ENCODE measurements around the gene DNM3.

The DNM3 gene

GRCh38 chr1:171999756-172000155 is 158.5 kb downstream of the DNM3 start:
- ChIA-PET POLR2A (no interaction called here), CTCF (interaction anchor here (0.5 to 1.2 kb wide), 4 partner anchors 13 to 402 kb away, joined by 3 to 5 read pairs (median 4); no protein-coding TSS in a partner anchor)
- no peaks in the 10 kb centered on the region for H3K36me3 ChIP-seq (ENCODE audit: control insufficient read depth in 2 of 2, insufficient read depth in 1 of 2, low read length in 2 of 2)
- H3K4me3 ChIP-seq (ENCODE audit: low read depth, low read length), result no peak overlapping the region
- TF ChIP-seq ZNF701 (tag by site-specific recombination; IDR thresholded peaks at IDR 0.05), result no peak
- no peak for TF ChIP-seq TRIM28 (IDR thresholded peaks at IDR 0.05; ENCODE audit: borderline replicate concordance, low read length)
- TF ChIP-seq ZNF514 (tag by site-specific recombination; IDR thresholded peaks at IDR 0.05), result no peak
- TF ChIP-seq CTCF (tag by site-specific recombination; IDR thresholded peaks at IDR 0.05), result no peak
- no peak for TF ChIP-seq ZNF274 (IDR thresholded peaks at IDR 0.05; ENCODE audit: low read length)
- no peak for TF ChIP-seq ZNF274 (tag by site-specific recombination; IDR thresholded peaks at IDR 0.05; ENCODE audit: borderline replicate concordance)
- no peak for TF ChIP-seq ZNF596 (tag by site-specific recombination; IDR thresholded peaks at IDR 0.05)
- TF ChIP-seq ZNF133 (tag by site-specific recombination; IDR thresholded peaks at IDR 0.05), result no peak
- no peak overlapping the region for H3K27ac ChIP-seq (ENCODE audit: extremely low read depth, low read depth, low read length)
- H3K9me3 ChIP-seq (ENCODE audit: control insufficient read depth, insufficient read depth, low read depth, low read length), result no peaks in the 10 kb centered on the region
- no peaks in the 10 kb centered on the region for H3K4me1 ChIP-seq (ENCODE audit: control insufficient read depth, insufficient read depth, low read length)

- ChIA-PET CTCF (interaction anchor here (1.0 kb wide), 1 partner anchor 443 kb away, joined by 3 read pairs; no protein-coding TSS in a partner anchor), POLR2A (no interaction called here)
- Histone ChIP-seq H3K4me3 (ENCODE audit: low read depth, low read length) (no peak overlapping the region), H3K36me3 (ENCODE audit: control insufficient read depth in 2 of 2, insufficient read depth in 1 of 2, low read length in 2 of 2) (no peaks in the 10 kb centered on the region), H3K4me1 (ENCODE audit: control insufficient read depth, insufficient read depth, low read length) (no peaks in the 10 kb centered on the region), H3K27ac (ENCODE audit: extremely low read depth, low read depth, low read length) (no peak overlapping the region), H3K9me3 (ENCODE audit: control insufficient read depth, insufficient read depth, low read depth, low read length) (no peaks in the 10 kb centered on the region)
- no peak for TF ChIP-seq ZNF626 (tag by site-specific recombination; IDR thresholded peaks at IDR 0.05)
- no peak for TF ChIP-seq ZNF140 (tag by site-specific recombination; IDR thresholded peaks at IDR 0.05)
- TF ChIP-seq ZNF391 (tag by site-specific recombination; IDR thresholded peaks at IDR 0.05; ENCODE audit: borderline replicate concordance, low read depth), result no peak
- TF ChIP-seq ZNF701 (tag by site-specific recombination; IDR thresholded peaks at IDR 0.05), result no peak
- no peak for TF ChIP-seq ZNF558 (tag by site-specific recombination; IDR thresholded peaks at IDR 0.05)
- no peak for TF ChIP-seq ZNF555 (tag by site-specific recombination; conservative IDR thresholded peaks at IDR 0.05)
- TF ChIP-seq ZNF48 (tag by site-specific recombination; IDR thresholded peaks at IDR 0.05), result no peak
- TF ChIP-seq ZNF280C (tag by site-specific recombination; IDR thresholded peaks at IDR 0.05), result no peak
- TF ChIP-seq ZFP41 (tag by site-specific recombination; IDR thresholded peaks at IDR 0.05; ENCODE audit: borderline replicate concordance), result no peak
- TF ChIP-seq ZNF121 (tag by site-specific recombination; IDR thresholded peaks at IDR 0.05), result no peak
- TF ChIP-seq ZNF585B (tag by site-specific recombination; IDR thresholded peaks at IDR 0.05), result no peak
- no peak for TF ChIP-seq SP2 (tag by site-specific recombination; IDR thresholded peaks at IDR 0.05)
- TF ChIP-seq ZNF274 (IDR thresholded peaks at IDR 0.05; ENCODE audit: low read length), result no peak
- no peak for TF ChIP-seq ZNF274 (tag by site-specific recombination; IDR thresholded peaks at IDR 0.05; ENCODE audit: borderline replicate concordance)
- no peak for TF ChIP-seq GLIS2 (tag by site-specific recombination; IDR thresholded peaks at IDR 0.05)
These were observed 160.0 kb downstream of the DNM3 start for GRCh38 chr1:172001288-172001687.
